ENCODE measurements around the gene KPNA1. TPM values are rescaled to one million over a fixed set of nuclear protein-coding genes. Genes with fewer than 3 reads are reported as not detected.

KPNA1 gene
- total RNA-seq, 2 donors from 2014 or later, result 90.5 to 93.4 TPM

DNA sequence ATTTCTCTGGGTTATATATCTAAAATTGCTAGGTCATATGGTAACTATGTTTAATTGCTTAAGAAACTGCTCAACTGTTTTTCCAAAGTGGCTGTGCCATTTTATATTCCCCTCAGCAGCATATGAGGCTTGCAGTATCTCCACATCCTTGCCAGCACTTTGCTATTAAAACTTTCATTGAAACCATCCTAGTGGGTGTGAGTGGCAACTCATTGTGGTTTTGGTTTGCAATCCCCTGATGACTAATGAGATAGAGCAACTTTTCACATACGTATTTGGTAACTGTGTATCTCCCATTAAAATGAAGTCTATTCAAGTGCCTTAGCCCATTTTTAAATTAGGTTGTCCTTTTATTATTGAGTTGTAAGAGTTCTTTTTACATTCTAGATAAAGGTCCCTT, 17.3 kb downstream of the KPNA1 start:
- Mint-ChIP-seq H3K36me3 (ENCODE audit: low read depth) (peaks cover 30% of the 10 kb centered on the region), H3K27me3 (ENCODE audit: insufficient read depth) (no peaks in the 10 kb centered on the region), H3K4me1 (peaks cover 34% of the 10 kb centered on the region), H3K27ac (no peak overlapping the region), H3K9me3 (no peaks in the 10 kb centered on the region), H3K4me3 (no peak overlapping the region)
- Histone ChIP-seq H3K9ac (ENCODE audit: extremely low read depth, low read length, poor library complexity, severe bottlenecking) (no peak overlapping the region), H3K9me3 (ENCODE audit: control insufficient read depth, low read length) (no peaks in the 10 kb centered on the region), H3K36me3 (ENCODE audit: control insufficient read depth, insufficient read depth, low read length) (peaks cover 37% of the 10 kb centered on the region), H3K27ac (ENCODE audit: low read depth, low read length) (no peak overlapping the region), H3K4me3 (ENCODE audit: low read length) (no peak overlapping the region), H3K27me3 (ENCODE audit: control insufficient read depth, insufficient read depth, low read length, poor library complexity, severe bottlenecking) (no peaks in the 10 kb centered on the region), H3K4me1 (ENCODE audit: control insufficient read depth, insufficient read depth, low read length) (peaks cover 5% of the 10 kb centered on the region)
- no peak for DNase-seq
- TF ChIP-seq, protein P1, sequence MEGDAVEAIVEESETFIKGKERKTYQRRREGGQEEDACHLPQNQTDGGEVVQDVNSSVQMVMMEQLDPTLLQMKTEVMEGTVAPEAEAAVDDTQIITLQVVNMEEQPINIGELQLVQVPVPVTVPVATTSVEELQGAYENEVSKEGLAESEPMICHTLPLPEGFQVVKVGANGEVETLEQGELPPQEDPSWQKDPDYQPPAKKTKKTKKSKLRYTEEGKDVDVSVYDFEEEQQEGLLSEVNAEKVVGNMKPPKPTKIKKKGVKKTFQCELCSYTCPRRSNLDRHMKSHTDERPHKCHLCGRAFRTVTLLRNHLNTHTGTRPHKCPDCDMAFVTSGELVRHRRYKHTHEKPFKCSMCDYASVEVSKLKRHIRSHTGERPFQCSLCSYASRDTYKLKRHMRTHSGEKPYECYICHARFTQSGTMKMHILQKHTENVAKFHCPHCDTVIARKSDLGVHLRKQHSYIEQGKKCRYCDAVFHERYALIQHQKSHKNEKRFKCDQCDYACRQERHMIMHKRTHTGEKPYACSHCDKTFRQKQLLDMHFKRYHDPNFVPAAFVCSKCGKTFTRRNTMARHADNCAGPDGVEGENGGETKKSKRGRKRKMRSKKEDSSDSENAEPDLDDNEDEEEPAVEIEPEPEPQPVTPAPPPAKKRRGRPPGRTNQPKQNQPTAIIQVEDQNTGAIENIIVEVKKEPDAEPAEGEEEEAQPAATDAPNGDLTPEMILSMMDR (conservative IDR thresholded peaks at IDR 0.05), result no peak
- 100% methylated on average over 1 of the region's 1 CpG; no CpG with 5 or more reads in 1 of the 2 experiments for WGBS, 2 experiments (ENCODE audit: insufficient coverage in 1 of 2, insufficient read length in 1 of 2)

DNA sequence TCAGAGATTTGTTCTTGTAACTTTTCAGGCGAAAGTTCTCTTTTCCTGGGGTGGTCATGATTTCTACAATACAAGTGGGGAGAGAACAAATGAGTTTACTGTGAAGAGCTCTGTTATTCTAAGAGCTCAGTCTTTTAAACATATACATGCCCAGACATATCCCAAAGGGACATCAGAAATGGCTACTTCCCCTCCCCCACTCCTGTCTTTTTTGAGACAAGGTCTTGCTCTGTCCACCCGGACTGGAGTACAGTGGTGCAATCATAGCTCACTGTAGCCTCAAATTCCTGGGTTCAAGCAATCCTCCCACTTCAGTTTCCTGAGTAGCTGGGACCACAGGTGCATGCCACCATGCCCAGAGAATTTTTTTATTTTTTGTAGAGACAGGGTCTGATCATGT, 18.2 kb downstream of the KPNA1 start:
- no peak overlapping the region for H3K4me3 ChIP-seq (ENCODE audit: low read length)
- Mint-ChIP-seq H3K27me3 (ENCODE audit: insufficient read depth) (no peaks in the 10 kb centered on the region), H3K9me3 (no peaks in the 10 kb centered on the region), H3K36me3 (ENCODE audit: low read depth) (peaks cover 35% of the 10 kb centered on the region), H3K27ac (peak overlapping the region; percentile 28), H3K4me1 (peaks cover 26% of the 10 kb centered on the region), H3K4me3 (no peak overlapping the region)
- H3K9me3 ChIP-seq (ENCODE audit: control insufficient read depth, low read length), result no peaks in the 10 kb centered on the region
- H3K4me1 ChIP-seq (ENCODE audit: control insufficient read depth, insufficient read depth, low read length), result peaks cover 5% of the 10 kb centered on the region
- H3K27me3 ChIP-seq (ENCODE audit: control insufficient read depth, insufficient read depth, low read length, poor library complexity, severe bottlenecking), result no peaks in the 10 kb centered on the region
- 89 to 91% methylated on average over 1 to 2 of the region's 2 CpGs for WGBS, 2 experiments (ENCODE audit: insufficient coverage in 1 of 2, insufficient read length in 1 of 2)
- no peak for DNase-seq
- H3K27ac ChIP-seq (ENCODE audit: low read depth, low read length), result peak overlapping the region; percentile 13
- TF ChIP-seq, protein P1 (conservative IDR thresholded peaks at IDR 0.05), result no peak
- H3K9ac ChIP-seq (ENCODE audit: extremely low read depth, low read length, poor library complexity, severe bottlenecking), result no peak overlapping the region
- peaks cover 42% of the 10 kb centered on the region for H3K36me3 ChIP-seq (ENCODE audit: control insufficient read depth, insufficient read depth, low read length)

DNA sequence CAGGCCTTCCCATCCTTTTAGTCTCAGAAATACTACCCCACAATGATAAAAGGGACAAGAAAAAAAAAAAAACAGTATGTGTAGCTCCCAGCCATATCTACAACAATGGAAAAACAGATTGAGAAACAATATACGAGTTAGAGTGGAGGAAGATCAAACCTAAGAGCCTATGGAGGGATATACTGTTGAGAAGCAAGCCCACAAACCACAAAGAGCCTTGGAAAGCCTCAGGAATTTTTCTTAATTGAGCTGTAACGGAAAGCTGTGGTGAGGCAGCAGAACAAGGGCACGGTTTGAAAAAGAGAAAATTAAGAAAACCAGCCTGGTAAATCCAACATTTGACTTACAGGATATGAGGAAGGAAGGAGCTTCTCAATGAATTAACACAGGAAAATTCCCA, 21.4 kb downstream of the KPNA1 start:
- no peaks in the 10 kb centered on the region for H3K27me3 Mint-ChIP-seq (ENCODE audit: insufficient read depth)
- Histone ChIP-seq H3K36me3 (ENCODE audit: control insufficient read depth, insufficient read depth, low read length) (peaks cover 58% of the 10 kb centered on the region), H3K4me1 (ENCODE audit: control insufficient read depth, insufficient read depth, low read length) (peaks cover 12% of the 10 kb centered on the region), H3K27ac (ENCODE audit: low read depth, low read length) (no peak overlapping the region), H3K9ac (ENCODE audit: extremely low read depth, low read length, poor library complexity, severe bottlenecking) (no peak overlapping the region), H3K27me3 (ENCODE audit: control insufficient read depth, insufficient read depth, low read length, poor library complexity, severe bottlenecking) (no peaks in the 10 kb centered on the region), H3K9me3 (ENCODE audit: control insufficient read depth, low read length) (no peaks in the 10 kb centered on the region), H3K4me3 (ENCODE audit: low read length) (no peak overlapping the region)
- peaks cover 40% of the 10 kb centered on the region for H3K4me1 Mint-ChIP-seq
- H3K4me3 Mint-ChIP-seq, result no peak overlapping the region
- WGBS, 2 experiments (ENCODE audit: insufficient coverage in 1 of 2, insufficient read length in 1 of 2), result 97 to 100% methylated on average over 2 to 3 of the region's 3 CpGs
- H3K27ac Mint-ChIP-seq, result no peak overlapping the region
- DNase-seq, result no peak
- peaks cover 44% of the 10 kb centered on the region for H3K36me3 Mint-ChIP-seq (ENCODE audit: low read depth)
- TF ChIP-seq, protein P1 (conservative IDR thresholded peaks at IDR 0.05), result no peak
- H3K9me3 Mint-ChIP-seq, result no peaks in the 10 kb centered on the region
